GM15510 (cell line): ENCODE measurements around the gene RAPGEFL1.
A peak's percentile ranks its signal among the peaks of the same experiment; 100 is the strongest.

ENCODE experiments used
- POLR2A ChIP-seq: IDR thresholded peaks from 3 replicates; pipeline ENCODE4 v1.6.1; 2011; ENCODE audit warnings: borderline replicate concordance; ENCODE audit not compliant: insufficient read length; ENCODE audit errors: extremely low read depth

The RAPGEFL1 gene, protein sequence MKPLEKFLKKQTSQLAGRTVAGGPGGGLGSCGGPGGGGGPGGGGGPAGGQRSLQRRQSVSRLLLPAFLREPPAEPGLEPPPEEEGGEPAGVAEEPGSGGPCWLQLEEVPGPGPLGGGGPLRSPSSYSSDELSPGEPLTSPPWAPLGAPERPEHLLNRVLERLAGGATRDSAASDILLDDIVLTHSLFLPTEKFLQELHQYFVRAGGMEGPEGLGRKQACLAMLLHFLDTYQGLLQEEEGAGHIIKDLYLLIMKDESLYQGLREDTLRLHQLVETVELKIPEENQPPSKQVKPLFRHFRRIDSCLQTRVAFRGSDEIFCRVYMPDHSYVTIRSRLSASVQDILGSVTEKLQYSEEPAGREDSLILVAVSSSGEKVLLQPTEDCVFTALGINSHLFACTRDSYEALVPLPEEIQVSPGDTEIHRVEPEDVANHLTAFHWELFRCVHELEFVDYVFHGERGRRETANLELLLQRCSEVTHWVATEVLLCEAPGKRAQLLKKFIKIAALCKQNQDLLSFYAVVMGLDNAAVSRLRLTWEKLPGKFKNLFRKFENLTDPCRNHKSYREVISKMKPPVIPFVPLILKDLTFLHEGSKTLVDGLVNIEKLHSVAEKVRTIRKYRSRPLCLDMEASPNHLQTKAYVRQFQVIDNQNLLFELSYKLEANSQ

GRCh38 chr17:40177275-40177874 is at the start of gene RAPGEFL1:
RAPGEFL1 (plus strand) TSS chr17:40177470; CDS start chr17:40177862, 392 bp downstream.
- peak; percentile 32 for TF ChIP-seq POLR2A

DNA sequence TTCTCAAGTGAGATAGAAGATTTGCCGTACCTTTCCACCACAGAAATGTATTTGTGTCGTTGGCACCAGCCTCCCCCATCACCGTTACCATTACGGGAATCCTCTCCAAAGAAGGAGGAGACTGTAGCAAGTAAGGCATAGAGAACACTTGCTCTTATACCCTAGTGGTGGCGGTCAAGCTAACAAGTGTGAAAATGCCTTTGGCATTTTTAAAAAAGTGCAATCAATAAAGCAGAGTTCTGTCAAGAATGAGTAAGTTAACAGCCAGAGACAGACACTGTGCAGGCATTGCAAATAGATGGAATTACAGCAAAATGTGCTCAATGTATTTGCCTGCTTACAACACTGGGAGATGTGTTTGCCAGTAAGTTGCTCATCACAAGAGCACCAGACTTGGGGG is 47.8 kb upstream of the RAPGEFL1 start:
- TF ChIP-seq POLR2A = no peak

DNA sequence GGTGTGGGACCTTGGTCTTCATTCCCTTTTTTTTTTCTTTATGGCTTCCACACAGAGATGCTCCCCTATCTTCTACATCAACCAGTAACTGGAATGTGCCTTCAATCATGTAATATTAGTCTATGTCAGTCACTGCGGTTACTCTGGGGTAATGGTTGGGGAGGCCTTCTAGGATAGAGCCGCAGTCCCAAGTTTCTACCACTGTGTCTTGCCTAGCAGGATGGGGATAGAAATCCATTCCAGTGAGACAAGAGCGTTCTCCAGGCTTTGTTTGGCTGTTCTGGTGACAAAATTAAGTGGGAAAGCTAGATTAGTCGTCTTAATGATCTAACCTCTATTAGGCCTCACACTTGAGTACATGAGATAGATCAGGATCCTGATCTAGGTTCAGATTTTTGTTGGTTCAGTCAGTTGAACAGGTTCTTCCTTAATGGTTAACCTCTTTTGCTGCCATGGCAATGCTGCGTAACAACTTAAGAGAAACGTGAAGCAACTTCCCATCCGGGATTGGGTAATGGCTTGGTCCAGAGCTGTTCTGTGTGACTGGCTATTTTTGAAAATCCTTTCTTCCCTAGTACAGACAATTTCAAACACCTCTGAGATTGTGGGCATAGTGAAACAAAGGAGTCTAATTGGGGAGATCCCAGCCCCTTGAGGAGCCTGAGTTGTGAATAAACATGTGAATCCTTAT is 46.8 kb upstream of the RAPGEFL1 start:
- no peak for TF ChIP-seq POLR2A

DNA sequence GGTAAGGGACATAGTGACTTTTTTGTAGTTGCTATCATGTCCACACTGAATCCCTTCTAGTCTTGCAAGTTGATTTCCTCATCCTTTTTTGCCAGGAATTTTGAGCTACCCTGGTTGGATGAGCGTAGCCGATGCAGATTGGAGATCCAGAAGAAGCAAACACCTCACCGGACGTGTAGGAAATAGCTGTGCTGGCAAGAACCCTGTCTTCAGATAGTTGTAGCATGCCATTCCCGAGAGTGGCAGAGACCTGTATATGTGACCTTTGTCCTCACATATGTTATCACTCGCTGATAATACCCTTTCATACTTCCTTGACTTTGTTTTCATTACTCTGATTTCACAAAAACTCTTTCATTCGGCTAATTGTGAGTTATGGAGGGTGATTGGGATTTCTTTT is 43.1 kb upstream of the RAPGEFL1 start:
- TF ChIP-seq POLR2A = no peak

GRCh38 chr17:40135817-40136216 is 41.5 kb upstream of the RAPGEFL1 start:
- no peak for TF ChIP-seq POLR2A

DNA sequence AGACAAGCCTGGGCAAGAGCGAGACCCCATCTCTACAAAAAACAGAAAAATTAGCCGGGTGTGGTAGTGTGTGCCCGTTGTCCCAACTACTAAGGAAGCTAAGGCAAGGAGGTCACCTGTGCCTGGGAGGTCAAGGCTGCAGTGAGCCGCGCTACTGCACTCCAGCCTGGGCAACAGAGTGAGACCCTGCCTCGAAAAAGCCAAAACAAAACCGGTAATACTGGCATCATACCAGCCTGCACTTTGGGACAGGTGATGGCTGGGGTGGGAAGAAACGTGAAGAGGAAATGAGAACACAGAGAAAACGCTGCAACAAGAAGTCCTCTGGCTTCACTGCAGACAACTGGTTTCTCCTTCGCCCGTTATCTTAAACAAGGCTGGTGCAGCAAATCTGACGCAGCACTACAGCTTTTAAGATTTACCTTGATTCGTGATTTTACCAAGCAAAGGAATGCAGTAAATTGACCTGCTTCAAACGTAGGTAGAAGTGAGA is 37.7 kb upstream of the RAPGEFL1 start:
- TF ChIP-seq POLR2A = no peak

DNA sequence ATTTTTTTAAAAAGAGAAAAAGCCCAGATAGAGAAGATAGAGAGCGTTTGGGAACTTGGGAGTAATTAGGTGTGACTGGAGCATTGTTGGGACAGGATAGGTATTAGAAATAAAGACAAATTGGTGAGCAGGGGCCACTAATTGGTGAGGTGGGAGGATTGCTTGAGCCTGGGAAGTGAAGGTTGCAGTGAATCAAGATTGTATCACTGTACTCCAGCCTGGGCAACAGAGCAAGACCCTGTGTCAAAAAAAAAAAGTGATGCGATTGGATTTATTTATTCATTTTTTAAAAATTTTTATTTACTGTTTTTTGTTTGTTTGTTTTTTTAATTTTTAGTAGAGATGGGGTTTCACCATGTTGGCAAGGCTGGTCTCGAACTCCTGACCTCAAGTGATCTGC is 31.8 kb upstream of the RAPGEFL1 start:
- no peak for TF ChIP-seq POLR2A

- TF ChIP-seq POLR2A = no peak
Measured at GRCh38 chr17:40148527-40148926, 28.7 kb upstream of the RAPGEFL1 start.

DNA sequence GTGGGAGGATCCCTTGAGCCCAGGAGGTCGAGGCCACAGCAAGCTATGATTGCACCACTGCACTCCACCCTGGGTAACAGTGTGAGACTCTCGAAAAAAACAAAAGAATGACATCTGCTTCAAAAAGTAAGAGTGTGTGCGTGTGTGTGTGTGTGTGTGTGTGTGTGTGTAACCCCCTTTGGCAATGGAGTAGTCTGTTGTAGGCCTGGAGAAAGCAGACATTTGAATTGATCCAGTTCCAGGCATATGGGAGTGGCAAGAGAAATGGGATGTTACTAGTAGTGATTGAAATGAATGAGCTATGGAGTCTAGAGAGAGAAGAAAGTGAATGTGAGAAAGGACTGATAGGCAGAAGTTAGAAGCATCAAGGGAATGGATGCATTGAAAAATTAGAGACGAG is 27.0 kb upstream of the RAPGEFL1 start:
- TF ChIP-seq POLR2A = no peak

GRCh38 chr17:40151414-40151963 is 25.8 kb upstream of the RAPGEFL1 start:
- TF ChIP-seq POLR2A = no peak

DNA sequence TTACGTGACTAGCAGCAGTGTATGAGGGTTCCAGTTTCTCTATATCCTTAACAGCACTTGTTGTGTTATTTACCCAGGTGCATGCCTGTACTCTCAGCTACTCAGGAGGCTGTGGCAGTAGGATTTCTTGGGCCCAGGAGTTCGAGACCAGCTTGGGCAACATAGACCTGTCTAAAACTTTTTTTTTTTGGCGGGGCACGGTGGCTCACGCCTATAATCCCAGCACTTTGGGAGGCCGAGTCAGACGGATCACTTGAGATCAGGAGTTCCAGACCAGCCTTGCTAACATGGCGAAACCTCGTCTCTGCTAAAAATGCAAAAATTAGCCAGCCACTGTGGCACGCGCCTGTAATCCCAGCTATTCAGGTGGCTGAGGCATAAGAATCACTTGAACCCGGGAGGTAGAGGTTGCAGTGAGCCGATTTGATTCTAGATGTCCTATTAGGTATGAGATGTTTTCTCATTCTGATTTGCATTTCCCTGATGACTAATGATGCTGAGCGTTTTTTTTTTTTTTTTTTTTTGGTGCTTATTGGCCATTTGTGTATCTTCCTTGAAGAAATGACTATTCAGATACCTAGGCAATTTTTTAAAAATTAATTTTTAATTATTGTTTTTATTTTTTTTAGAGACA is 23.6 kb upstream of the RAPGEFL1 start:
- no peak for TF ChIP-seq POLR2A

- no peak for TF ChIP-seq POLR2A
Measured at GRCh38 chr17:40157973-40158372, 19.3 kb upstream of the RAPGEFL1 start.

- no peak for TF ChIP-seq POLR2A
Measured at GRCh38 chr17:40158438-40159013, 18.7 kb upstream of the RAPGEFL1 start.

DNA sequence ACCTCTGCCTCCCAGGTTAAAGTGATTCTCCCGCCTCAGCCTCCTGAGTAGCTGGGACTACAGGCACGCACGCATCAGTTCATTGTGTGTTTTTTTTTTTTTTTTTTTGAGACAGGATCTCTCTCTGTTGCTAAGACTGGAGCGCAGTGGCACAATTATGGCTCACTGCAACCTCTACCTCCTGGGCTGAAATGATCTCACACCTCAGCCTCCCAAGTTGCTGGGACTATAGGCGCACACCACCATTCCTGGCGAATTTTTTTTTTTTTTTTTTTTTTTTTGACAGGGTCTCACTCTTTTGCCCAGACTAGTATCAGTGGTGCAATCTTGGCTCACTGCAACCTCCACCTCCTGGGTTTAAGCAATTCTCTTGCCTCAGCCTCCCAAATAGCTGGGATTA is 17.8 kb upstream of the RAPGEFL1 start:
- TF ChIP-seq POLR2A = no peak
